Parathyroid adenoma (tissue), 2 donors: Measurements from ENCODE around the gene KCTD14.
"Not testable (repeated sequence)": the region's sequence is repeated elsewhere in the genome, so short reads cannot be mapped to it uniquely, and the experiment has no call there.

Source experiments
- H2AFZ ChIP-seq: fragments of 300-600 bp; sonication (generic); one replicate; pipeline ENCODE4 v1.7.0; 2017; ENCODE audit warnings: antibody characterized with exemption, mild to moderate bottlenecking
- H3K27ac ChIP-seq: fragments of 300-600 bp; sonication (generic); one replicate; pipeline ENCODE4 v1.7.0; 2017
- H3K27me3 ChIP-seq: fragments of 300-600 bp; sonication (generic); one replicate; pipeline ENCODE4 v1.7.0; 2017; ENCODE audit warnings: low read length; ENCODE audit not compliant: control insufficient read depth, insufficient read depth
- H3K36me3 ChIP-seq: fragments of 300-600 bp; sonication (generic); one replicate; pipeline ENCODE4 v1.7.0; 2017; ENCODE audit warnings: low read length; ENCODE audit not compliant: control insufficient read depth, insufficient read depth
- H3K4me1 ChIP-seq: fragments of 300-600 bp; sonication (generic); one replicate; pipeline ENCODE4 v1.7.0; 2017; ENCODE audit warnings: control low read depth
- H3K4me2 ChIP-seq: fragments of 300-600 bp; sonication (generic); one replicate; pipeline ENCODE4 v1.7.0; 2017; ENCODE audit warnings: low read length
- H3K4me3 ChIP-seq: fragments of 300-600 bp; sonication (generic); one replicate; pipeline ENCODE4 v1.7.0; 2017; ENCODE audit warnings: low read depth, low read length
- H3K79me2 ChIP-seq: fragments of 300-600 bp; sonication (generic); one replicate; pipeline ENCODE4 v1.7.0; 2017; ENCODE audit warnings: control low read depth
- H3K9ac ChIP-seq: fragments of 300-600 bp; sonication (generic); one replicate; pipeline ENCODE4 v1.7.0; 2017; ENCODE audit warnings: mild to moderate bottlenecking
- H3K9me3 ChIP-seq: fragments of 300-600 bp; sonication (generic); one replicate; pipeline ENCODE4 v1.7.0; 2017; ENCODE audit warnings: low read length; ENCODE audit not compliant: control insufficient read depth
- TF ChIP-seq, protein P1 (sequence below): fragments of 300-600 bp; sonication (generic); IDR thresholded peaks from one replicate; pipeline ENCODE4 v1.7.0; 2017; ENCODE audit warnings: antibody characterized with exemption, mild to moderate bottlenecking
- donor health status: primary hyperparathyroidism.

Gene KCTD14

DNA sequence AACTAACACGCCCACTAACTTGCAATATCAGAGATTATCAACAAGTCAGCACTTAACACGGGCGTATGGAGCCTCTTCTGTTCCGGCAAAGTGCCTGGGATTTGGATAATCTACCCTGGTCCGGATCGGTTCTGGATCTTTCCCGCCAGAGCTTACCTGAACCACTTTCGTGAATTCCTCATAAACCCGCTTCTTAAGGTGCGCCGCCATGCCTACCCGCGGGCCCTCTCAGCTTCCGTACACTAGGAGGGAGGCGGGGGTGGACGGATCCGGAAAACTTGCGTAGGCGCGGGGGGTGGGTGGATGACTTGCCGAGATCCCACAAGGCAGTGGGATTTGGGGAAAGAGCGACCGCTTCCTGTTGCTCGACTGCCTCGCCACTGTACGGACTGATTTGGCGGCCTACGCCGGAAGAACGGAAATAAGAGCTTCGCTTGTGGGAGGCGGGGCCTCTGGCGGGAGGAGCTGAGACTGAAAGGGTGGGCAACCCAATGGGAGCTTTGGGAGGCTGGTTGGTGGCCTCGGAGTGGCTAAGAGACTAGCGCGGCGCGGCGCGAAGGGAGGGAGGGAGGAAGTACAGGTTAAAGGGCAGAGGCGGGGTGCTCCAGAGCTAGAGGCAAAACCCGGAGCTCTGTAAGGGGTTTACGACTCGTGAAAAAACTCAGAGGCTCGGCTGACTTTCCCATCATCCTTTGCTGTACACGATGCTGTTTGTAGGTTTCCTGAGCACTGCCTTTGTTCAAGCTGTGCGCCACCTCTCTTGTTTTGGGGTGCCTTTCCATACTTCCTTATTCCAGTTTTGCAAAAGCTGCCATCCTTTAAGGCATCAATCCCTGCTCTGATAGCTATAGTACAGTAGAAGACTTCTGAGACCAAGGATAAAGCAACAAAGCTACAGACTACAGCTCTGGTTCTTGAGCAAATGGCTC, 28.4 kb downstream of the KCTD14 start, which contains the start of gene INTS4:
TSS of gene INTS4 (minus strand) at position 235 of the 929 bp plus-strand sequence. CDS start at position 210, 25 bp downstream.
- TF ChIP-seq, protein P1, sequence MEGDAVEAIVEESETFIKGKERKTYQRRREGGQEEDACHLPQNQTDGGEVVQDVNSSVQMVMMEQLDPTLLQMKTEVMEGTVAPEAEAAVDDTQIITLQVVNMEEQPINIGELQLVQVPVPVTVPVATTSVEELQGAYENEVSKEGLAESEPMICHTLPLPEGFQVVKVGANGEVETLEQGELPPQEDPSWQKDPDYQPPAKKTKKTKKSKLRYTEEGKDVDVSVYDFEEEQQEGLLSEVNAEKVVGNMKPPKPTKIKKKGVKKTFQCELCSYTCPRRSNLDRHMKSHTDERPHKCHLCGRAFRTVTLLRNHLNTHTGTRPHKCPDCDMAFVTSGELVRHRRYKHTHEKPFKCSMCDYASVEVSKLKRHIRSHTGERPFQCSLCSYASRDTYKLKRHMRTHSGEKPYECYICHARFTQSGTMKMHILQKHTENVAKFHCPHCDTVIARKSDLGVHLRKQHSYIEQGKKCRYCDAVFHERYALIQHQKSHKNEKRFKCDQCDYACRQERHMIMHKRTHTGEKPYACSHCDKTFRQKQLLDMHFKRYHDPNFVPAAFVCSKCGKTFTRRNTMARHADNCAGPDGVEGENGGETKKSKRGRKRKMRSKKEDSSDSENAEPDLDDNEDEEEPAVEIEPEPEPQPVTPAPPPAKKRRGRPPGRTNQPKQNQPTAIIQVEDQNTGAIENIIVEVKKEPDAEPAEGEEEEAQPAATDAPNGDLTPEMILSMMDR: no peak
- H3K27me3 ChIP-seq: no peaks in the 10 kb centered on the region
- H3K4me3 ChIP-seq: peak within 1 kb of the TSS; percentile 67
- H3K79me2 ChIP-seq: peaks cover 3% of the 10 kb centered on the region
- H3K4me2 ChIP-seq: peak within 1 kb of the TSS; percentile 80
- H3K4me1 ChIP-seq: peaks cover 3% of the 10 kb centered on the region
- H3K36me3 ChIP-seq: no peaks in the 10 kb centered on the region
- H3K9me3 ChIP-seq: no peaks in the 10 kb centered on the region
- peak within 1 kb of the TSS; percentile 83 for H3K27ac ChIP-seq
- H3K9ac ChIP-seq: peak within 1 kb of the TSS; percentile 37
- H2AFZ ChIP-seq: peak within 1 kb of the TSS; percentile 95

DNA sequence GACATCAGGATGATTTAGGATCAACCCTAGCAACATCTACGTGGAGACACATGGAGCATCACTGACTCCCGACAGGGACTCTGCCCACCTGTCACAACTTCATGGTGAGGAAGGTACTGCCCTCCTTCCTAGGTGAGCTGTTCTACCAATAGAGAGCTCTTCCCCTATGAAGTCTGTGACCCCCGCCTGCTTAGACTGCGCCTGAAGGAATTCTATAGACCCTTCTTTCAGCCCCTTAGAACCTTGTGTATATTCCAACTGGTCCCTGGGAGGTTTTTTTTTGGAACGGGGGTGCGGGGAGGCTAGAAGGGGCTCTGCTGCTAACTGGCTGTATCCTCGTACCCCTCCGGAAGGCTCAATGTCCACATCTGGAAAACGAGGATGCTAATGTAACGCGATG, 29.2 kb downstream of the KCTD14 start:
- Histone ChIP-seq H3K9ac (peak overlapping the region; percentile 37), H3K4me3 (peak overlapping the region; percentile 67), H2AFZ (peak overlapping the region; percentile 83), H3K79me2 (peaks cover 3% of the 10 kb centered on the region), H3K36me3 (no peaks in the 10 kb centered on the region), H3K27me3 (no peaks in the 10 kb centered on the region), H3K4me2 (peak overlapping the region; percentile 64), H3K9me3 (no peaks in the 10 kb centered on the region), H3K4me1 (peaks cover 3% of the 10 kb centered on the region), H3K27ac (peak overlapping the region; percentile 83)
- TF ChIP-seq, protein P1: no peak

DNA sequence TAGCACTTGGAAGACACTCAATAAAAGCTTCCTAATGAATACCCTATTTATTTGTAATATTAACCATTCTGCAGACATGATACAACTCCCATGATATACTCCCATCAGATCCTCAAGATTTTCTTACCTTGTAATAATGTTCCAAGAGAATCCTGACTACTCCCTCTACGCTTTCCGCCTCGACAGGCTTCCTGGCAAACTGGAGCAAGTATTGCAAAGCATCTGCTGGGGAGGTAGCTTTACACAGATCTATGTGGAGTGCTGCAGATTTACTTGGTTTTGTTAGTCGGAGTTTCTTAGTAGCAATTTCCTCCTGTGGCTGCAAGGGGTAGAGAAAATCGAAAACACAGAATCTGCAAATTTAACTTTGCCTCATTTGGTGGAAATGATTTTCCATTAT, 32.1 kb downstream of the KCTD14 start:
- TF ChIP-seq, protein P1: no peak
- Histone ChIP-seq H3K9ac (no peak overlapping the region), H3K79me2 (peaks cover 3% of the 10 kb centered on the region), H3K4me3 (no peak overlapping the region), H3K27me3 (no peaks in the 10 kb centered on the region), H3K4me1 (peaks cover 3% of the 10 kb centered on the region), H2AFZ (no peak overlapping the region), H3K27ac (no peak overlapping the region), H3K36me3 (no peaks in the 10 kb centered on the region), H3K4me2 (no peak overlapping the region), H3K9me3 (no peaks in the 10 kb centered on the region)

DNA sequence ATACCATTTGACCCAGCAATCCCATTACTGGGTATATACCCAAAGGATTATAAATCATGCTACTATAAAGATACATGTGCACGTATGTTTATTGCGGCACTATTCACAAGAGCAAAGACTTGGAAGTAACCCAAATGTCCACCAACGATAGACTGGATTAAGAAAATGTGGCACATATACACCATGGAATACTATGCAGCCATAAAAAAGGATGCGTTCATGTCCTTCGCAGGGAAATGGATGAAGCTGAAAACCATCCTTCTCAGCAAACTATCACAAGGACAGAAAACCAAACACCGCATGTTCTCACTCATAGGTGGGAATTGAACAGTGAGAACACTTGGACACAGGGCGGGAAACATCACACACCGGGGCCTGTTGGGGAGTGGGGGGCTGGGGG, 36.6 kb downstream of the KCTD14 start:
- not testable (repeated sequence) for H2AFZ ChIP-seq, H3K27me3 ChIP-seq, H3K4me1 ChIP-seq, H3K4me2 ChIP-seq, H3K4me3 ChIP-seq, H3K9ac ChIP-seq, H3K9me3 ChIP-seq, H3K79me2 ChIP-seq, H3K36me3 ChIP-seq, H3K27ac ChIP-seq

DNA sequence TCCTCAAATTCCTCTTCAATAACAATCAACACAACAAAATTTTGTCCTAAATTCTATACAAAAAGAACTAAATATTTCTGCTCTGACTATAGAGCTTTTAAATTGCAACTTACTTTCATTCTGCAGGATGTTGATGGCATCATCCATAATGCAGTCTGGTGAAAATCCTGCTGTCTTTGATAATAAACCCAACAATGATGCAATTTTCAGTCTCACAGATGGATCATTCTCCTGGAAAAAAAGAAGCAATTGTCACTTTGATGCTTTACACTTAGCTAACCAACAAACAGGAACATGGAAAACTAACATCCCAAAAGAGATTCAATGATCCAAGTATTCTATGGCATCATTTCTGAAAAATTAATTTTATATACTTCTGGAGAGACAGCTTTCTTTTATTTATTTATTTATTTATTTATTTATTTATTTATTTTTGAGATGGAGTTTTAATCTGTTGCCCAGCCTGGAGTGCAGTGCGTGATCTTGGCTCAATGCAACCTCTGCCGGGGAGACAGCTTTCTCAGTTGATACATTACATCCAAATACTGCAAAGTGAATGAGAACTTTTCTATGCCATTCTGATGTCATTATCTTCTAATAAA, 41.6 kb downstream of the KCTD14 start:
- no peaks in the 10 kb centered on the region for H3K9me3 ChIP-seq
- no peak overlapping the region for H3K4me2 ChIP-seq
- no peaks in the 10 kb centered on the region for H3K36me3 ChIP-seq
- TF ChIP-seq, protein P1: no peak
- no peak overlapping the region for H2AFZ ChIP-seq
- no peaks in the 10 kb centered on the region for H3K27me3 ChIP-seq
- no peak overlapping the region for H3K9ac ChIP-seq
- H3K79me2 ChIP-seq: peaks cover 3% of the 10 kb centered on the region
- H3K27ac ChIP-seq: no peak overlapping the region
- H3K4me1 ChIP-seq: no peaks in the 10 kb centered on the region
- no peak overlapping the region for H3K4me3 ChIP-seq
